GM19193 (cell line): ENCODE measurements around the gene SLAIN2.

Experiments used
- POLR2A ChIP-seq: IDR thresholded peaks from 4 replicates; pipeline ENCODE4 v1.6.1; 2011; ENCODE audit not compliant: insufficient read depth, insufficient read length; ENCODE audit errors: extremely low read depth

The SLAIN2 gene

GRCh38 chr4:48346594-48346993 lies 5.3 kb downstream of the SLAIN2 start:
- TF ChIP-seq POLR2A, result no peak

- no peak for TF ChIP-seq POLR2A
Observed at GRCh38 chr4:48347282-48347921, 6.1 kb downstream of the SLAIN2 start.

GRCh38 chr4:48350871-48351270 lies 9.5 kb downstream of the SLAIN2 start:
- TF ChIP-seq POLR2A, result no peak

- TF ChIP-seq POLR2A, result no peak
Observed at GRCh38 chr4:48352793-48353192, 11.5 kb downstream of the SLAIN2 start.

GRCh38 chr4:48356355-48356754 lies 15.0 kb downstream of the SLAIN2 start:
- no peak for TF ChIP-seq POLR2A

GRCh38 chr4:48360285-48361011 lies 19.1 kb downstream of the SLAIN2 start:
- no peak for TF ChIP-seq POLR2A

- TF ChIP-seq POLR2A, result no peak
Observed at GRCh38 chr4:48361012-48361400, 19.7 kb downstream of the SLAIN2 start.

GRCh38 chr4:48366611-48367010 lies 25.3 kb downstream of the SLAIN2 start:
- TF ChIP-seq POLR2A, result no peak

GRCh38 chr4:48367016-48367415 lies 25.7 kb downstream of the SLAIN2 start:
- TF ChIP-seq POLR2A, result no peak

- no peak for TF ChIP-seq POLR2A
Observed at GRCh38 chr4:48368389-48368788, 27.1 kb downstream of the SLAIN2 start.

- TF ChIP-seq POLR2A, result no peak
Observed at GRCh38 chr4:48369248-48369647, 27.9 kb downstream of the SLAIN2 start.

- TF ChIP-seq POLR2A, result no peak
Observed at GRCh38 chr4:48369771-48370170, 28.4 kb downstream of the SLAIN2 start.

GRCh38 chr4:48370260-48371134 lies 29.2 kb downstream of the SLAIN2 start:
- TF ChIP-seq POLR2A, result no peak

- no peak for TF ChIP-seq POLR2A
Observed at GRCh38 chr4:48372272-48372671, 30.9 kb downstream of the SLAIN2 start.

- TF ChIP-seq POLR2A, result no peak
Observed at GRCh38 chr4:48375651-48376304, 34.4 kb downstream of the SLAIN2 start.
